Urinary bladder (tissue), 4 donors: ENCODE measurements around the gene ERBB4. TPM values are rescaled to one million over a fixed set of nuclear protein-coding genes. Genes with fewer than 3 reads are reported as not detected.

ENCODE experiments used
- DNase-seq: peaks from one replicate; pipeline ENCODE4 v3.0.0-alpha.2; 2015; ENCODE audit errors: extremely low spot score
- H3K27ac ChIP-seq: one replicate; pipeline ENCODE4 v1.5.1; 2013; ENCODE audit warnings: low read depth, mild to moderate bottlenecking, moderate library complexity
- H3K36me3 ChIP-seq: one replicate; pipeline ENCODE4 v1.6.1; 2013; ENCODE audit warnings: mild to moderate bottlenecking, moderate library complexity; ENCODE audit not compliant: insufficient read depth
- H3K4me1 ChIP-seq: one replicate; pipeline ENCODE4 v1.6.1; 2013; ENCODE audit warnings: mild to moderate bottlenecking, moderate library complexity; ENCODE audit not compliant: insufficient read depth
- H3K4me3 ChIP-seq: one replicate; pipeline ENCODE4 v1.5.1; 2013; ENCODE audit warnings: low read depth, low read length
- WGBS: extraction: QIAGEN DNeasy Blood & Tissue Kit; methylation state at CpG from one replicate; pipeline ENCODE4 v1.1.7; 2013; 5-methylcytosine and 5-hydroxymethylcytosine counted together
- polyA plus RNA-seq: library from polyadenylated mRNA; stranded (reverse); fragments of 200-250 nt; gene quantifications from one replicate; pipeline ENCODE4 v1.2.3, GENCODE V29; 2013
- total RNA-seq: library from RNA; depleted of rRNA; stranded (reverse); fragments of >200 nt; gene quantifications from one replicate; pipeline ENCODE4 v1.2.3, GENCODE V29; 2014
- donor health status: healthy with polysubstance abuse.
- donor health status: healthy.

Gene ERBB4
- total and polyA plus RNA-seq, 2 donors: 0.13 to 3.2 TPM

- H3K36me3 ChIP-seq: no peaks in the 10 kb centered on the region
- WGBS: 82% methylated on average over 3 of the region's 3 CpGs
- no peak for DNase-seq
- H3K27ac ChIP-seq: no peak overlapping the region
- peaks cover 2% of the 10 kb centered on the region for H3K4me1 ChIP-seq
- no peak overlapping the region for H3K4me3 ChIP-seq
Observed at GRCh38 chr2:211434773-211435172, 1103.8 kb downstream of the ERBB4 start.

- H3K27ac ChIP-seq: no peak overlapping the region
- H3K4me1 ChIP-seq: peaks cover 2% of the 10 kb centered on the region
- H3K4me3 ChIP-seq: no peak overlapping the region
- H3K36me3 ChIP-seq: no peaks in the 10 kb centered on the region
- 79% methylated on average over 3 of the region's 3 CpGs for WGBS
- DNase-seq: no peak
Observed at GRCh38 chr2:211429256-211429920, 1109.2 kb downstream of the ERBB4 start.

DNA sequence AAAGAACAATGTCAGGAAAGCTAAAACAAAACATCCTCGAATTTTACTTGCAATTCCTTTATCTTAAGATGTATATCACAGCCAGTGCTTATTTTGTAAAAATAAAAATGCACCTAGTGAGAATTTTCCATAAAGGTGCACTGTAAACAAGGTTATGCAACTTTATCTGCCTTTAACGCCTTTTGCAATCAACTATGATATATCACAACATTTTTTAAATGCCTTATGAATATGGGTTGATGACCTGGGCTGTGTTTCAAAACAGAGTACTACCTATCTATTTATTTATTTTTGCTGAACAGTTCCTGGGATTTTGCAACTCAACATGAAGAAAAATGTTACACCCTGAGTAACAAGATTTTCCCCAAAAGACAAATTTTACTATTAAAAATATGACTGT is 1112.4 kb downstream of the ERBB4 start:
- no peak for DNase-seq
- Histone ChIP-seq H3K4me1 (no peaks in the 10 kb centered on the region), H3K4me3 (no peak overlapping the region), H3K27ac (no peak overlapping the region), H3K36me3 (no peaks in the 10 kb centered on the region)
- 49% methylated on average over 2 of the region's 2 CpGs for WGBS

- no peaks in the 10 kb centered on the region for H3K4me1 ChIP-seq
- WGBS: 69% methylated on average over 2 of the region's 2 CpGs
- H3K36me3 ChIP-seq: no peaks in the 10 kb centered on the region
- H3K27ac ChIP-seq: no peak overlapping the region
- H3K4me3 ChIP-seq: no peak overlapping the region
- no peak for DNase-seq
Observed at GRCh38 chr2:211423018-211423417, 1115.6 kb downstream of the ERBB4 start.

DNA sequence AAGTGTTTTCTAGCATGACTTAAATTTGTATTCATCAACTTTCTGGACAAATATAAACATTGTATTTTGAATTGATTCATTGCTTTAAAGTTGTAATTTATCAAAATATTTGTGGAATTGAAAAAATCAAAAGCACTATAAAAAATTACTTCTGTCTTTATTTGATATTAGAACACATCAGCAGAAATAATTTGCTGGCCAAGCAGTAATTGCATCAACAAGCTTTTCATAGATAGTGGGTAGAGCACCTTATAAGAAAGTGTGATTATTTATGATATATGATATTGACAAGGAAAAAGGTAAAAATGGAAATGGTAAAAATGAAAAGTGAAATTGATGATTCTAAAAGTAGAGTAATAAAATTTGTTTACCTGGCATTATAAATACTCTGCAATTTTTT is 1121.1 kb downstream of the ERBB4 start:
- no peak for DNase-seq

GRCh38 chr2:211416373-211416772 is 1122.2 kb downstream of the ERBB4 start:
- 89% methylated on average over 2 of the region's 2 CpGs for WGBS
- Histone ChIP-seq H3K4me1 (no peaks in the 10 kb centered on the region), H3K4me3 (no peak overlapping the region), H3K27ac (no peak overlapping the region), H3K36me3 (no peaks in the 10 kb centered on the region)
- DNase-seq: no peak

More for the DNA sequence above, 1121.1 kb downstream of the ERBB4 start:
- no peak overlapping the region for H3K27ac ChIP-seq
- no peaks in the 10 kb centered on the region for H3K4me1 ChIP-seq
- no peak overlapping the region for H3K4me3 ChIP-seq
- H3K36me3 ChIP-seq: no peaks in the 10 kb centered on the region

- Histone ChIP-seq H3K27ac (no peak overlapping the region), H3K36me3 (no peaks in the 10 kb centered on the region), H3K4me1 (no peaks in the 10 kb centered on the region), H3K4me3 (no peak overlapping the region)
- WGBS: 83% methylated on average over 7 of the region's 7 CpGs
- DNase-seq: no peak
Observed at GRCh38 chr2:211413746-211414145, 1124.9 kb downstream of the ERBB4 start.

- H3K4me1 ChIP-seq: no peaks in the 10 kb centered on the region
- no peak for DNase-seq
- WGBS: 32% methylated on average over 4 of the region's 4 CpGs
- H3K36me3 ChIP-seq: no peaks in the 10 kb centered on the region
- H3K4me3 ChIP-seq: no peak overlapping the region
- no peak overlapping the region for H3K27ac ChIP-seq
Observed at GRCh38 chr2:211408483-211408891, 1130.1 kb downstream of the ERBB4 start.

DNA sequence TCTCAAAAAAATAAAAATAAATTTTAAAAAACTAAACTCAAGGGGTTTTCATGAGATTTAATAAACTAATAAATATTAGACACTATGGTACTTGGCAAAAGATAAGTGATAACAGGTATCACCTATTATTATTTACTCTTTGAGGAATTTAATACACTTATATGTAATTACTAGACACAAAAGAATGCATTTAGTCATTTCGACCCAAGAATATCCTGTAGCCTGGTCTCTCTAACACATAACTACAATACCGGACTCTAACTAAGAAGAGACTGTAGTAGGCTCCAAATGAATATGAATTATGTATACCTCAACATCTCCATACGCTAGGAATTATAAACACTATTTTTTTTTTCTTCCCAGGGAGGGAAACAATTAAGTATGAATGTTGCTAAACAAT is 1131.5 kb downstream of the ERBB4 start:
- Histone ChIP-seq H3K27ac (no peak overlapping the region), H3K4me1 (no peaks in the 10 kb centered on the region), H3K36me3 (no peaks in the 10 kb centered on the region), H3K4me3 (no peak overlapping the region)
- no peak for DNase-seq
- WGBS: 84% methylated on average over 3 of the region's 3 CpGs

- WGBS: 77% methylated on average over 4 of the region's 4 CpGs
- Histone ChIP-seq H3K4me3 (no peak overlapping the region), H3K36me3 (no peaks in the 10 kb centered on the region), H3K27ac (no peak overlapping the region), H3K4me1 (no peaks in the 10 kb centered on the region)
- no peak for DNase-seq
Observed at GRCh38 chr2:211405036-211405435, 1133.6 kb downstream of the ERBB4 start.

DNA sequence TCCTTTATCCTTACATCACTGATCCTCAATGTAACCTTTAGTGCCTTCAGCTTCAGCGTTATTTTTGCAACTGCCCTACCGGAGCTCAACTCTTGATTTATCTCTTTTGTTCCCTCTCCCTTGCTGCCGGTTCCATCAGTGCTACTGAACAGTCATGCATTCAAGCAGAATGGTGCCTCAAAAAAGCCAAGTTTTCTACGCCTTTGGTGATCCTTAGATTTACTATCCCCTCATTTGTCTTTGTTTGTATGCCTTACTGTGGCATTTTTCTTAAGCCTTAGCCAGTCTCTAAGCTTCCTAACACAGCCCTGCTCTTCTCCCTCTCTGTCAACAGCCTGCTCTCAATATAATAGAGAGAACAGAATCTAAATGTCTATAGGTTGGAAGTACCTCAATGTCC is 1134.5 kb downstream of the ERBB4 start:
- no peaks in the 10 kb centered on the region for H3K36me3 ChIP-seq
- H3K27ac ChIP-seq: no peak overlapping the region
- DNase-seq: no peak
- 49% methylated on average over 4 of the region's 4 CpGs for WGBS
- no peak overlapping the region for H3K4me3 ChIP-seq
- no peaks in the 10 kb centered on the region for H3K4me1 ChIP-seq

DNA sequence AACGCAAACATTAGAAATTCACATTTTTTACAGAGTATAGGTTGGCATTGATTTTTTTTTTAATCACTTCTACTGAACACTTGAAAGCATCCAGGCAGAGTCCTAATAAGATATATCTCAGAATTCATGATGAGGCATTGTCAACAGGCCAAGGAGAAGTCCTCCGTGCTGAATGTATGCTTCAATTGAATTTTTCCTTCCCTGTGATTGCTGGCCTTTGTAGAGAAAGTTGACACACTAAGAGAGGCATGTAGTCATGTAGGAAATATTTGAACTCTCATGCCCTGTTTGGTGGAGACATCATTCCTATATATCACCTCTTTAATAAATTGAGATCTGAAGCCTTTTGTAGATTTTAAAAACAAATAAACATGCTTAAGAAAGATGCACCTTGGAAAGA is 1137.3 kb downstream of the ERBB4 start:
- 80% methylated on average over 2 of the region's 2 CpGs for whole genome bisulfite sequencing
- Histone ChIP-seq H3K4me1 (no peaks in the 10 kb centered on the region), H3K4me3 (no peak overlapping the region), H3K27ac (no peak overlapping the region), H3K36me3 (no peaks in the 10 kb centered on the region)
- DNase-seq: no peak

- no peak for DNase-seq
- Histone ChIP-seq H3K4me1 (no peaks in the 10 kb centered on the region), H3K4me3 (no peak overlapping the region), H3K27ac (no peak overlapping the region), H3K36me3 (no peaks in the 10 kb centered on the region)
- 59% methylated on average over 2 of the region's 2 CpGs for WGBS
Observed at GRCh38 chr2:211397764-211398163, 1140.8 kb downstream of the ERBB4 start.

- Histone ChIP-seq H3K36me3 (no peaks in the 10 kb centered on the region), H3K27ac (no peak overlapping the region), H3K4me1 (no peaks in the 10 kb centered on the region), H3K4me3 (no peak overlapping the region)
- DNase-seq: no peak
- 65% methylated on average over 2 of the region's 2 CpGs for WGBS
Observed at GRCh38 chr2:211396815-211397214, 1141.8 kb downstream of the ERBB4 start.

DNA sequence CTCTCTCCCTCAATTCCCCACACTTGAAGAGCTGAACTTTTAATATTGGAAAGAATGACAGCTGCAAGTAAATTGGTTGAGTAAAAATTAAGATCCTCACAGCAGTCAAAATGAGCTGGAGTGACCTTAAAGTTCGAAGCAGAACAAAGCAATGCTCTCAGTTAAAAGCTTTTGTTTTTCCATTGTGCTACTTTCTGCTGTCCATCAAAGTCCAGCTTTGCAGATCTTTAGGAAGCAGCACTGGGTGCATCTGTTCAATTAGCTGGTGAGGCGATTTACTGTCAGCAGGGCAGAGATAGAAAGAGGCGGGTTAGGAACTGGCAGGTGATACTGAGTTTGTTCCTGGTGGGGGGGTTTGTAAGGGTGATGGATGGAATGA is 1147.4 kb downstream of the ERBB4 start:
- no peak for DNase-seq
- H3K36me3 ChIP-seq: no peaks in the 10 kb centered on the region

More for the DNA sequence above, 1147.4 kb downstream of the ERBB4 start:
- H3K4me1 ChIP-seq: no peaks in the 10 kb centered on the region
- no peak overlapping the region for H3K27ac ChIP-seq
- no peak overlapping the region for H3K4me3 ChIP-seq
- 71% methylated on average over 3 of the region's 3 CpGs for WGBS
